Thyroid gland (tissue), 4 donors: ENCODE data around the gene SLC15A2.

Experiments
- CTCF ChIP-seq, 6 experiments: fragments of 200-600 bp in 3 of 6; fragments of 450-650 bp in 3 of 6; sonication (generic) in 3 of 6; IDR thresholded peaks; one replicate each; pipeline ENCODE4 v1.5.1; 2016 to 2019; ENCODE audit warnings: antibody characterized with exemption in 6 of 6, mild to moderate bottlenecking in 2 of 6, inconsistent platforms in 1 of 6, moderate library complexity in 1 of 6
- POLR2A ChIP-seq, 2 donors: fragments of 450-650 bp; IDR thresholded peaks; one replicate each; pipeline ENCODE4 v1.6.1; 2017; ENCODE audit warnings: antibody characterized with exemption in 2 of 2, mild to moderate bottlenecking in 2 of 2, moderate library complexity in 1 of 2

- TF ChIP-seq CTCF (IDR thresholded peaks at IDR 0.05) (no peak), POLR2A (IDR thresholded peaks at IDR 0.05) (no peak)
Observed at GRCh38 chr3:121914081-121914998, 20.1 kb downstream of the SLC15A2 start.
